ENCODE measurements around the gene NEGR1.

DNA sequence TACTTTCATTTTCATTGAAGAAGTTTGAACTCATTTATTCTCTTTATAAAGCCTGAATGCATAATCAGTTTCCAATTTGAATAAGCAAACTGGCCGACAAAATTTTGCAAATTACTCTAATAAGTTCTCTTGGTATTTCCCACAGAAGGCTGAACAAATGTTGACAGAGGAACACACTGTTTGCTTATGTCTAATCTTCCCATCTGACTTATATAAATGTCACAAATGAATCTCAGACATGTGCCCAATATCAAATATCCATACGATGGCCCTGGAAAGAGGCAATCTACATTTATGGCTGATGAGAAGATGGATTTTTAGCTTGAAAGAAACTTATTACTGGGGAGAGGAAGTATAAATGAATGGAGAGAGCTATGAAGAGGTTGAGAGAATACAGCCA, 820.9 kb downstream of the NEGR1 start:
- TF ChIP-seq, protein P1, sequence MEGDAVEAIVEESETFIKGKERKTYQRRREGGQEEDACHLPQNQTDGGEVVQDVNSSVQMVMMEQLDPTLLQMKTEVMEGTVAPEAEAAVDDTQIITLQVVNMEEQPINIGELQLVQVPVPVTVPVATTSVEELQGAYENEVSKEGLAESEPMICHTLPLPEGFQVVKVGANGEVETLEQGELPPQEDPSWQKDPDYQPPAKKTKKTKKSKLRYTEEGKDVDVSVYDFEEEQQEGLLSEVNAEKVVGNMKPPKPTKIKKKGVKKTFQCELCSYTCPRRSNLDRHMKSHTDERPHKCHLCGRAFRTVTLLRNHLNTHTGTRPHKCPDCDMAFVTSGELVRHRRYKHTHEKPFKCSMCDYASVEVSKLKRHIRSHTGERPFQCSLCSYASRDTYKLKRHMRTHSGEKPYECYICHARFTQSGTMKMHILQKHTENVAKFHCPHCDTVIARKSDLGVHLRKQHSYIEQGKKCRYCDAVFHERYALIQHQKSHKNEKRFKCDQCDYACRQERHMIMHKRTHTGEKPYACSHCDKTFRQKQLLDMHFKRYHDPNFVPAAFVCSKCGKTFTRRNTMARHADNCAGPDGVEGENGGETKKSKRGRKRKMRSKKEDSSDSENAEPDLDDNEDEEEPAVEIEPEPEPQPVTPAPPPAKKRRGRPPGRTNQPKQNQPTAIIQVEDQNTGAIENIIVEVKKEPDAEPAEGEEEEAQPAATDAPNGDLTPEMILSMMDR (IDR thresholded peaks at IDR 0.05) = no peak
- no peak for TF ChIP-seq POLR2AphosphoS5 (IDR thresholded peaks at IDR 0.05)

Measured in gastroesophageal sphincter (tissue), 3 donors.